T-cell (primary cell): ENCODE data around the gene CDHR4. TPM values are rescaled to one million over a fixed set of nuclear protein-coding genes. Genes with fewer than 3 reads are reported as not detected.
A peak's percentile ranks its signal among the peaks of the same experiment; 100 is the strongest.
"Not testable (repeated sequence)": the region's sequence is repeated elsewhere in the genome, so short reads cannot be mapped to it uniquely, and the experiment has no call there.

Source experiments
- ATAC-seq, 4 experiments: fragments of 200-7000 bp in 3 of 4; fragments of 150-1000 bp in 1 of 4; cut with Tn5 transposase; replicated peaks in 1 of 4; 1 replicate in 3 of 4; 2 replicates in 1 of 4; pipeline ENCODE4 v1.10.0; 2021; ENCODE audit warnings: moderate library complexity in 3 of 4, mild to moderate bottlenecking in 2 of 4, moderate number of reproducible peaks in 1 of 4
- CTCF ChIA-PET, 2 donors: fragments of 300-600 bp; sonication (Branson Sonifier 250); formaldehyde crosslinking; loops; one replicate each; lab custom pipeline; 2022; ENCODE audit warnings: antibody characterized with exemption in 2 of 2; lab: Charles Lee
- POLR2A ChIA-PET, 2 donors: fragments of 300-600 bp; sonication (Branson Sonifier 250); formaldehyde crosslinking; loops; one replicate each; lab custom pipeline; 2022; ENCODE audit warnings: antibody characterized with exemption in 2 of 2; lab: Charles Lee
- DNase-seq, 35 experiments: peaks; one replicate each; pipeline versions ENCODE4 v3.0.0 to v3.0.0-alpha.2; 2013 to 2023
- H3K27ac ChIP-seq: one replicate; pipeline ENCODE4 v1.5.1; 2013; ENCODE audit warnings: low read length
- H3K27me3 ChIP-seq, 2 experiments: replicated peaks in 1 of 2; 1 replicate in 1 of 2; 2 replicates in 1 of 2; pipeline versions ENCODE4 v1.6.1 to v1.7.0; 2013; ENCODE audit warnings: low read length in 1 of 2, mixed read lengths in 1 of 2; ENCODE audit not compliant: control insufficient read depth in 2 of 2, insufficient read depth in 2 of 2; ENCODE audit errors: extremely low read depth in 1 of 2
- H3K36me3 ChIP-seq, 2 donors: 1 replicate in 1 of 2; 2 replicates in 1 of 2; pipeline versions ENCODE4 v1.6.1 to v1.7.0; 2013; ENCODE audit warnings: low read length in 1 of 2; ENCODE audit not compliant: control insufficient read depth in 2 of 2, insufficient read depth in 1 of 2; ENCODE audit errors: extremely low read depth in 1 of 2
- H3K4me1 ChIP-seq, 2 experiments: 1 replicate in 1 of 2; 2 replicates in 1 of 2; pipeline versions ENCODE4 v1.6.1 to v1.7.0; 2013; ENCODE audit warnings: low read length in 2 of 2, mixed read lengths in 1 of 2; ENCODE audit not compliant: insufficient read depth in 2 of 2, control insufficient read depth in 1 of 2; ENCODE audit errors: extremely low read depth in 1 of 2
- H3K4me3 ChIP-seq, 2 donors: 1 replicate in 1 of 2; 2 replicates in 1 of 2; pipeline versions ENCODE4 v1.5.1 to v1.7.0; 2013; ENCODE audit warnings: mild to moderate bottlenecking in 2 of 2, low read length in 1 of 2, moderate library complexity in 1 of 2; ENCODE audit not compliant: control insufficient read depth in 1 of 2; ENCODE audit errors: extremely low read depth in 1 of 2
- H3K9me3 ChIP-seq: 2 replicates; pipeline ENCODE4 v1.7.0; 2013
- H3K27ac Mint-ChIP-seq, 2 donors: one replicate each; pipeline ENCODE4 v1.8.0; 2020 to 2021; ENCODE audit warnings: mild to moderate bottlenecking in 2 of 2, mixed read lengths in 2 of 2
- H3K27me3 Mint-ChIP-seq, 2 donors: one replicate each; pipeline ENCODE4 v1.8.0; 2021 to 2022; ENCODE audit warnings: mixed read lengths in 2 of 2
- H3K36me3 Mint-ChIP-seq: one replicate; pipeline ENCODE4 v1.8.0; 2021; ENCODE audit warnings: mixed read lengths
- H3K4me1 Mint-ChIP-seq, 3 donors: one replicate each; pipeline ENCODE4 v1.8.0; 2020 to 2022; ENCODE audit warnings: mixed read lengths in 3 of 3, mild to moderate bottlenecking in 1 of 3
- H3K4me3 Mint-ChIP-seq, 3 donors: one replicate each; pipeline ENCODE4 v1.8.0; 2020 to 2022; ENCODE audit warnings: mild to moderate bottlenecking in 3 of 3, mixed read lengths in 3 of 3, moderate library complexity in 3 of 3
- H3K9me3 Mint-ChIP-seq, 3 donors: one replicate each; pipeline ENCODE4 v1.8.0; 2020 to 2022; ENCODE audit warnings: mixed read lengths in 3 of 3
- WGBS: methylation state at CpG from one replicate; pipeline ENCODE4 v1.1.5; 2013; ENCODE audit warnings: missing lambda C conversion rate; ENCODE audit not compliant: insufficient coverage; 5-methylcytosine and 5-hydroxymethylcytosine counted together
- total RNA-seq, 35 experiments: library from RNA in 6 of 35; stranded (reverse) in 6 of 35; fragments of 120-200 nt in 1 of 35; gene quantifications; one replicate each; pipeline versions ENCODE4 v1.2.1 to v1.2.4 and lab custom pipeline; 2013 to 2026

Gene CDHR4
- total RNA-seq, 5 donors from 2014 or later (not counting 1 experiment from before 2014, with no cell fraction given), result 0.35 to 0.68 (median 0.36) TPM; not detected in 1

- ChIA-PET CTCF (interaction anchor here in 1 of 2 donors (0.7 kb wide), 1 partner anchor 211 kb away, joined by 3 read pairs; no protein-coding TSS in a partner anchor), POLR2A (no interaction called here)
- WGBS, result no CpG with 5 or more reads among the region's 1 CpG
- Histone ChIP-seq H3K27ac (no peak overlapping the region), H3K27me3 (no peaks in the 10 kb centered on the region), H3K36me3 (peaks cover 0 to 8% of the 10 kb centered on the region in 2 donors), H3K4me3 (no peak overlapping the region), H3K4me1 (no peaks in the 10 kb centered on the region), H3K9me3 (no peaks in the 10 kb centered on the region)
- Mint-ChIP-seq H3K27me3 (no peaks in the 10 kb centered on the region), H3K9me3 (no peaks in the 10 kb centered on the region), H3K36me3 (peaks cover 10% of the 10 kb centered on the region), H3K27ac (peak overlapping the region in 1 of 2 donors; percentile 45), H3K4me1 (peaks cover 44 to 52% (median 45%) of the 10 kb centered on the region in 3 donors), H3K4me3 (no peak overlapping the region)
- DNase-seq (no peak), ATAC-seq (no peak)
These were observed 45.1 kb downstream of the CDHR4 start for GRCh38 chr3:49754536-49754935.

- no peak overlapping the region for H3K4me3 ChIP-seq
- POLR2A ChIA-PET, result interaction anchor here in 1 of 2 donors (0.6 kb wide), 1 partner anchor 268 kb away, joined by 6 read pairs; no protein-coding TSS in a partner anchor
- no peaks in the 10 kb centered on the region for H3K9me3 ChIP-seq
- H3K9me3 Mint-ChIP-seq, result no peaks in the 10 kb centered on the region
- H3K27ac Mint-ChIP-seq, result no peak overlapping the region
- peaks cover 3 to 21% of the 10 kb centered on the region in 2 donors for H3K36me3 ChIP-seq
- H3K27ac ChIP-seq, result no peak overlapping the region
- WGBS, result no CpG with 5 or more reads among the region's 4 CpGs
- H3K4me1 ChIP-seq, result no peaks in the 10 kb centered on the region
- no peak for ATAC-seq
- H3K4me3 Mint-ChIP-seq, result no peak overlapping the region
- peaks cover 29 to 40% (median 33%) of the 10 kb centered on the region in 3 donors for H3K4me1 Mint-ChIP-seq
- no peak for DNase-seq
- CTCF ChIA-PET, result no interaction called here
- H3K27me3 Mint-ChIP-seq, result no peaks in the 10 kb centered on the region
- no peaks in the 10 kb centered on the region for H3K27me3 ChIP-seq
- H3K36me3 Mint-ChIP-seq, result peaks cover 19% of the 10 kb centered on the region
These were observed 48.2 kb downstream of the CDHR4 start for GRCh38 chr3:49751501-49751900.

GRCh38 chr3:49750056-49750455 is 49.6 kb downstream of the CDHR4 start:
- CTCF ChIA-PET, result no interaction called here
- no peaks in the 10 kb centered on the region for H3K9me3 ChIP-seq
- H3K27me3 Mint-ChIP-seq, result no peaks in the 10 kb centered on the region
- DNase-seq, result no peak
- no peaks in the 10 kb centered on the region for H3K27me3 ChIP-seq
- peaks cover 24% of the 10 kb centered on the region for H3K36me3 Mint-ChIP-seq
- H3K27ac ChIP-seq, result no peak overlapping the region
- H3K9me3 Mint-ChIP-seq, result no peaks in the 10 kb centered on the region
- H3K4me1 ChIP-seq, result no peaks in the 10 kb centered on the region
- no peak overlapping the region for H3K27ac Mint-ChIP-seq
- no peak overlapping the region for H3K4me3 ChIP-seq
- WGBS, result 83% methylated on average over 3 of the region's 4 CpGs
- POLR2A ChIA-PET, result no interaction called here
- no peak for ATAC-seq
- H3K36me3 ChIP-seq, result peaks cover 6 to 28% of the 10 kb centered on the region in 2 donors
- peaks cover 21 to 28% (median 24%) of the 10 kb centered on the region in 3 donors for H3K4me1 Mint-ChIP-seq
- no peak overlapping the region for H3K4me3 Mint-ChIP-seq

GRCh38 chr3:49748874-49749273 is 50.8 kb downstream of the CDHR4 start:
- not testable (repeated sequence) for H3K4me3 ChIP-seq, H3K27me3 ChIP-seq, H3K27ac ChIP-seq, H3K9me3 ChIP-seq, H3K4me3 Mint-ChIP-seq, H3K27ac Mint-ChIP-seq, H3K9me3 Mint-ChIP-seq, ATAC-seq, H3K4me1 ChIP-seq, DNase-seq, H3K27me3 Mint-ChIP-seq
- 97% methylated on average over 3 of the region's 5 CpGs for WGBS
- peaks cover 18 to 20% (median 18%) of the 10 kb centered on the region in 3 donors for H3K4me1 Mint-ChIP-seq
- POLR2A ChIA-PET, result interaction anchor here in 1 of 2 donors (0.6 kb wide), 1 partner anchor 23 kb away, joined by 3 read pairs; no protein-coding TSS in a partner anchor
- peaks cover 30% of the 10 kb centered on the region for H3K36me3 Mint-ChIP-seq
- CTCF ChIA-PET, result interaction anchor here in 1 of 2 donors (0.7 to 1.2 kb wide), 2 partner anchors 8 to 13 kb away, joined by 3 to 4 read pairs; no protein-coding TSS in a partner anchor
- H3K36me3 ChIP-seq, result peaks cover 6 to 37% of the 10 kb centered on the region in 2 donors

GRCh38 chr3:49747792-49748480 is 51.7 kb downstream of the CDHR4 start:
- H3K4me1 ChIP-seq, result no peaks in the 10 kb centered on the region
- ATAC-seq, result no peak
- H3K4me3 ChIP-seq, result no peak overlapping the region
- Mint-ChIP-seq H3K36me3 (peaks cover 27% of the 10 kb centered on the region), H3K4me3 (no peak overlapping the region), H3K4me1 (peaks cover 8 to 13% (median 12%) of the 10 kb centered on the region in 3 donors), H3K27me3 (no peaks in the 10 kb centered on the region), H3K9me3 (no peaks in the 10 kb centered on the region), H3K27ac (no peak overlapping the region)
- WGBS, result 96% methylated on average over 13 of the region's 13 CpGs
- ChIA-PET CTCF (no interaction called here), POLR2A (interaction anchor here in 1 of 2 donors (0.6 kb wide), 1 partner anchor 24 kb away, joined by 3 read pairs; no protein-coding TSS in a partner anchor)
- no peaks in the 10 kb centered on the region for H3K9me3 ChIP-seq
- H3K27me3 ChIP-seq, result no peaks in the 10 kb centered on the region
- no peak overlapping the region for H3K27ac ChIP-seq
- peaks cover 6 to 39% of the 10 kb centered on the region in 2 donors for H3K36me3 ChIP-seq
- DNase-seq, result no peak

GRCh38 chr3:49745986-49746385 is 53.7 kb downstream of the CDHR4 start:
- CTCF ChIA-PET, result no interaction called here
- Mint-ChIP-seq H3K27ac (no peak overlapping the region), H3K36me3 (peaks cover 27% of the 10 kb centered on the region), H3K4me1 (peaks cover 7 to 13% (median 12%) of the 10 kb centered on the region in 3 donors), H3K27me3 (no peaks in the 10 kb centered on the region), H3K4me3 (no peak overlapping the region), H3K9me3 (no peaks in the 10 kb centered on the region)
- Histone ChIP-seq H3K36me3 (peaks cover 6 to 46% of the 10 kb centered on the region in 2 donors), H3K27ac (no peak overlapping the region), H3K27me3 (no peaks in the 10 kb centered on the region), H3K9me3 (no peaks in the 10 kb centered on the region), H3K4me3 (no peak overlapping the region), H3K4me1 (no peaks in the 10 kb centered on the region)
- ATAC-seq, result no peak
- POLR2A ChIA-PET, result no interaction called here
- DNase-seq, result no peak
- WGBS, result no CpG with 5 or more reads among the region's 2 CpGs
